KMS-11 (cell line): ENCODE measurements around the gene TRAPPC1.

Source experiments
- H2AFZ ChIP-seq: fragments of 200-600 bp; sonication (generic); 2 replicates; pipeline ENCODE4 v1.6.1; 2016; ENCODE audit warnings: antibody characterized with exemption, mixed run types, low read depth
- H3K27ac ChIP-seq: fragments of 200-600 bp; sonication (generic); 2 replicates; pipeline ENCODE4 v1.6.1; 2016; ENCODE audit warnings: mild to moderate bottlenecking, mixed run types
- H3K27me3 ChIP-seq: fragments of 200-600 bp; sonication (generic); 2 replicates; pipeline ENCODE4 v1.6.1; 2017; ENCODE audit warnings: mild to moderate bottlenecking, low read depth, mixed run types, moderate library complexity; ENCODE audit not compliant: insufficient read depth
- H3K36me3 ChIP-seq: fragments of 200-600 bp; sonication (generic); 2 replicates; pipeline ENCODE4 v1.6.1; 2017; ENCODE audit warnings: mild to moderate bottlenecking, mixed run types; ENCODE audit not compliant: insufficient read depth
- H3K4me1 ChIP-seq: fragments of 200-600 bp; sonication (generic); 2 replicates; pipeline ENCODE4 v1.6.1; 2016; ENCODE audit warnings: mild to moderate bottlenecking, low read depth, mixed run types; ENCODE audit not compliant: poor library complexity, severe bottlenecking
- H3K4me2 ChIP-seq: fragments of 200-600 bp; sonication (generic); 2 replicates; pipeline ENCODE4 v1.7.0; 2016; ENCODE audit warnings: mild to moderate bottlenecking, mixed run types
- H3K4me3 ChIP-seq: fragments of 200-600 bp; sonication (generic); IDR thresholded peaks from 2 replicates; pipeline ENCODE4 v1.6.1; 2017; ENCODE audit warnings: low read depth, low read length, mixed read lengths; ENCODE audit not compliant: insufficient read depth
- H3K79me2 ChIP-seq: fragments of 200-600 bp; sonication (generic); 2 replicates; pipeline ENCODE4 v1.6.1; 2016; ENCODE audit warnings: low read depth, mixed run types; ENCODE audit not compliant: insufficient read depth
- H3K9ac ChIP-seq: fragments of 200-600 bp; sonication (generic); 2 replicates; pipeline ENCODE4 v1.6.1; 2016; ENCODE audit warnings: mild to moderate bottlenecking, mixed run types
- H4K20me1 ChIP-seq: fragments of 200-600 bp; sonication (generic); 2 replicates; pipeline ENCODE4 v1.6.1; 2016; ENCODE audit warnings: mild to moderate bottlenecking, mixed run types; ENCODE audit not compliant: insufficient read depth
- CTCF ChIP-seq: fragments of 200-600 bp; sonication (generic); conservative IDR thresholded peaks from 2 replicates; pipeline ENCODE4 v1.6.1; 2017; ENCODE audit warnings: low read depth, mild to moderate bottlenecking, antibody characterized with exemption, low read length, moderate library complexity, mixed read lengths

The TRAPPC1 gene

GRCh38 chr17:7882068-7882467 lies 49.7 kb downstream of the TRAPPC1 start:
- H3K79me2 ChIP-seq: no peaks in the 10 kb centered on the region
- H4K20me1 ChIP-seq: no peaks in the 10 kb centered on the region
- no peak for TF ChIP-seq CTCF
- no peak overlapping the region for H3K27ac ChIP-seq
- no peak overlapping the region for H3K4me2 ChIP-seq
- peaks cover 2% of the 10 kb centered on the region for H3K4me1 ChIP-seq
- no peak overlapping the region for H3K9ac ChIP-seq
- no peak overlapping the region for H2AFZ ChIP-seq
- H3K4me3 ChIP-seq: no peak overlapping the region
- H3K36me3 ChIP-seq: no peaks in the 10 kb centered on the region
- no peaks in the 10 kb centered on the region for H3K27me3 ChIP-seq

DNA sequence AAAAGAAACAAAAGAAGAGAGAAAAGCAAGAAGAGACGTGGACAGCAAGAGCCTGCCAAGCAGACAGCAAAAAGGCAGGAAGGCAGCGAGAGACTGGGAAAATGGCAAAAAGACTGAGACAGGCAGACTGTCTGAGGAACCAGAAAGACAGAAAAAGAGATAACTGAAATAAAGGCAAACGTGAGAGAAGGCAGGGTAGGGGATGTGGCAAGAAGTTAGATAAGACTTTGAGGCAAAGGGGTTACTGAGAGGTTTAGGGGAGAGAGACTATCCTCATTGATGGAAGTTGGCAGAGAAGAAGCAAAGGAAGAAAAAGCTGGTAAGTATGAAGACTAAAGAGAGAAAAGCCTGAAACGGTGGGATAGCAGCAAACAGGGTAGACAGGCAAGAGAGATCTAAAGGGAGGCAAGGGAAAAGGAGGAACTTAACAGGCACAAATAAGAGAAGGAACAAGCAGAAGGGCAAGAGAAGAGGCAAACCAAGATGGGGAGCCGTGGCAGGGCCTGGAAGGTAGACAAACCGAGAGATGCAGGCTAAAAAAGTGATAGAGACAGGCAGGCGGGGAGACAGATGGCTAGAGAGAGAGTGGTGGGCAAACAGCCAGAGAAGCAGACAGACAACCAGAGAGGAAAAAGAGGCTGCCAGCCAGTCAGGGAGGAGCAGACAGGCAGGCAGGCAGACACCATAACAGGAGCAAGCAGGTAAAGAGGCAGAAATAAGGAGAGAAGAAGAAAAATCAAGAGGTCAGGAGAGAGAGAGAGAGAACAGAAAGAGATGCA lies 50.3 kb downstream of the TRAPPC1 start:
- H3K27me3 ChIP-seq: no peaks in the 10 kb centered on the region
- no peak overlapping the region for H2AFZ ChIP-seq
- TF ChIP-seq CTCF: no peak
- no peaks in the 10 kb centered on the region for H4K20me1 ChIP-seq
- H3K36me3 ChIP-seq: no peaks in the 10 kb centered on the region
- no peaks in the 10 kb centered on the region for H3K79me2 ChIP-seq
- no peak overlapping the region for H3K4me3 ChIP-seq
- no peak overlapping the region for H3K9ac ChIP-seq
- no peak overlapping the region for H3K4me2 ChIP-seq
- H3K4me1 ChIP-seq: no peaks in the 10 kb centered on the region
- H3K27ac ChIP-seq: no peak overlapping the region
